HepG2 (cell line): ENCODE data around the gene PXMP4. TPM values are rescaled to one million over a fixed set of nuclear protein-coding genes. Genes with fewer than 3 reads are reported as not detected.

ENCODE experiments used
- ATAC-seq: fragments of 200-7000 bp; cut with Tn5 transposase; 3 replicates; pipeline ENCODE4 v1.9.1; 2020; ENCODE audit warnings: mild to moderate bottlenecking, moderate library complexity
- BruUV-seq: library from RNA; stranded (reverse); fragments of 400-500 nt; replicated peaks from 2 replicates; lab custom pipeline; 2021; lab: Mats Ljungman, UMichigan
- CTCF ChIA-PET: fragments of 300-600 bp; formaldehyde crosslinking; extraction: SDS; loops from one replicate; lab custom pipeline; 2021; ENCODE audit warnings: low total read pairs, inconsistent platforms, low intra/inter-chr PET ratio; lab: Yijun Ruan, JAX
- POLR2A ChIA-PET: fragments of 350-600 bp; sonication (Branson Sonifier 250); formaldehyde crosslinking; loops from one replicate; lab custom pipeline; 2020; ENCODE audit warnings: antibody characterized with exemption, inconsistent platforms; lab: Yijun Ruan, JAX
- DNase-seq: peaks from one replicate; pipeline ENCODE4 v3.0.0-alpha.2; 2015; ENCODE audit warnings: low spot score
- FAIRE-seq: peaks from 3 replicates; lab custom pipeline; 2011; peaks lifted over from hg19 to GRCh38; lab: Jason Lieb, UNC
- H2AFZ ChIP-seq: one replicate; pipeline ENCODE4 v1.6.1; 2011; ENCODE audit warnings: low read length, inconsistent platforms
- H3K27ac ChIP-seq: fragments of 300-600 bp; 3 replicates; pipeline ENCODE4 v1.8.0; 2011; ENCODE audit warnings: mixed run types, mild to moderate bottlenecking, mixed read lengths, low read length, inconsistent platforms; ENCODE audit not compliant: insufficient read depth; ENCODE audit errors: extremely low read length
- H3K27me3 ChIP-seq, 2 experiments: fragments of 200-600 bp in 1 of 2; 2 replicates in 1 of 2; 3 replicates in 1 of 2; pipeline versions ENCODE4 v1.6.0 to v1.8.0; 2011; ENCODE audit warnings: low read length in 2 of 2, mild to moderate bottlenecking in 2 of 2, moderate library complexity in 2 of 2, inconsistent platforms in 1 of 2; ENCODE audit not compliant: insufficient read depth in 2 of 2, control insufficient read depth in 1 of 2
- H3K36me3 ChIP-seq, 2 experiments: fragments of 200-600 bp in 1 of 2; replicated peaks in 1 of 2; 2 replicates in 1 of 2; 3 replicates in 1 of 2; pipeline versions ENCODE4 v1.5.1 to v1.8.0; 2011; ENCODE audit warnings: low read length in 2 of 2, inconsistent platforms in 1 of 2; ENCODE audit not compliant: insufficient read depth in 2 of 2, control insufficient read depth in 1 of 2
- H3K4me1 ChIP-seq: 2 replicates; pipeline ENCODE4 v1.5.1; 2012; ENCODE audit warnings: low read length, inconsistent platforms; ENCODE audit not compliant: insufficient read depth
- H3K4me2 ChIP-seq: 2 replicates; pipeline ENCODE4 v1.6.0; 2011; ENCODE audit warnings: low read depth, low read length, inconsistent platforms
- H3K4me3 ChIP-seq, 3 experiments: fragments of 200-600 bp in 1 of 3; sonication (generic), shearing (Covaris generic) in 1 of 3; replicated peaks in 1 of 3; 2 replicates each; pipeline ENCODE4 v1.5.1; 2011 to 2016; ENCODE audit warnings: low read length in 3 of 3, inconsistent platforms in 2 of 3, low read depth in 2 of 3, mild to moderate bottlenecking in 2 of 3, control low read depth in 1 of 3, mixed read lengths in 1 of 3; ENCODE audit not compliant: insufficient read depth in 1 of 3
- H3K79me2 ChIP-seq: one replicate; pipeline ENCODE4 v1.6.1; 2011; ENCODE audit warnings: low read length, inconsistent platforms; ENCODE audit not compliant: insufficient read depth
- H3K9ac ChIP-seq: 2 replicates; pipeline ENCODE4 v1.6.0; 2011; ENCODE audit warnings: mild to moderate bottlenecking, low read depth, low read length, inconsistent platforms; ENCODE audit not compliant: insufficient read depth
- H3K9me3 ChIP-seq: 2 replicates; pipeline ENCODE4 v1.5.1; 2012; ENCODE audit warnings: mild to moderate bottlenecking, low read length
- H4K20me1 ChIP-seq: 2 replicates; pipeline ENCODE4 v1.6.0; 2011; ENCODE audit warnings: inconsistent platforms, mild to moderate bottlenecking, low read length, moderate library complexity; ENCODE audit not compliant: insufficient read depth
- AGO2 ChIP-seq: fragments of 200-400 bp; formaldehyde crosslinking; optimal IDR thresholded peaks from 2 replicates; pipeline ENCODE3; 2017; ENCODE audit warnings: mild to moderate bottlenecking, low read depth, low read length, moderate library complexity
- MYC ChIP-seq: sonication (generic); formaldehyde crosslinking; IDR thresholded peaks from 2 replicates; pipeline ENCODE4 v1.9.0; 2021; ENCODE audit warnings: missing genetic modification reagents, borderline replicate concordance
- NRL ChIP-seq: sonication (generic); formaldehyde crosslinking; IDR thresholded peaks from 2 replicates; pipeline ENCODE4 v1.5.0; 2020; ENCODE audit warnings: missing genetic modification reagents, mild to moderate bottlenecking, moderate library complexity, borderline replicate concordance
- ONECUT2 ChIP-seq: sonication (generic); formaldehyde crosslinking; IDR thresholded peaks from 2 replicates; pipeline ENCODE4 v1.4.0; 2020; ENCODE audit warnings: missing genetic modification reagents
- RBM22 ChIP-seq: fragments of 200-400 bp; formaldehyde crosslinking; optimal IDR thresholded peaks from 2 replicates; pipeline ENCODE3; 2017; ENCODE audit warnings: mild to moderate bottlenecking, low read length, moderate library complexity
- SPEN ChIP-seq: sonication (generic); formaldehyde crosslinking; IDR thresholded peaks from 2 replicates; pipeline ENCODE4 v1.5.1; 2020; ENCODE audit warnings: low read depth, mild to moderate bottlenecking, missing genetic modification reagents
- ZNF225 ChIP-seq: sonication (generic); formaldehyde crosslinking; IDR thresholded peaks from 2 replicates; pipeline ENCODE4 v1.4.0; 2020; ENCODE audit warnings: mild to moderate bottlenecking, missing genetic modification reagents
- ZNF484 ChIP-seq: sonication (generic); formaldehyde crosslinking; IDR thresholded peaks from 2 replicates; pipeline ENCODE4 v1.5.1; 2020; ENCODE audit warnings: mild to moderate bottlenecking, low read depth, missing genetic modification reagents, borderline replicate concordance
- ZNF768 ChIP-seq: sonication (generic); formaldehyde crosslinking; IDR thresholded peaks from 2 replicates; pipeline ENCODE4 v1.4.0; 2020; ENCODE audit warnings: missing genetic modification reagents
- ZNF891 ChIP-seq: sonication (generic); formaldehyde crosslinking; IDR thresholded peaks from 2 replicates; pipeline ENCODE4 v1.5.0; 2020; ENCODE audit warnings: mild to moderate bottlenecking, missing genetic modification reagents
- WGBS: methylation state at CpG from one replicate; pipeline ENCODE4 v1.1.6; 2017; ENCODE audit warnings: low lambda C conversion rate; 5-methylcytosine and 5-hydroxymethylcytosine counted together
- in situ Hi-C: cut with HindIII; loops from 2 replicates; pipeline ENCODE4 v1.10.0; 2017; ENCODE audit warnings: low pct_unique_long_range_greater_than_20kb; ENCODE audit not compliant: extremely low pct_ligation_motif_present
- intact Hi-C: fragments of 100-400 bp; cut with micrococcal nuclease; formaldehyde crosslinking; loops from one replicate; pipeline ENCODE4 v1.10.0; 2022; ENCODE audit not compliant: unreplicated experiment
- polyA plus RNA-seq, 8 experiments: library from polyadenylated mRNA; depleted of rRNA in 3 of 8; stranded (reverse) in 7 of 8; unstranded in 1 of 8; fragments of >200 nt; fragmentation: Illumina TruSeq in 4 of 8; extraction: Trizol in 4 of 8; gene quantifications; 2 replicates each; pipeline versions ENCODE4 v1.2.1 to v1.2.3, GENCODE V29; 2011 to 2016; ENCODE audit warnings: low read depth in 4 of 8, missing spikeins in 1 of 8, mixed read lengths in 1 of 8; ENCODE audit not compliant: insufficient read depth in 1 of 8
- total RNA-seq, 5 experiments: library from RNA; depleted of rRNA; stranded (reverse); fragments of >200 nt; fragmentation: Illumina TruSeq; extraction: Trizol; gene quantifications; 2 replicates each; pipeline ENCODE4 v1.2.3, GENCODE V29; 2016; ENCODE audit warnings: low read depth in 1 of 5

Gene PXMP4
- total and polyA plus RNA-seq, 2 of the 13 experiments (the other 11 are each of a cell fraction or from before 2014, with no cell fraction given): not detected

GRCh38 chr20:33666293-33667244 is 53.5 kb downstream of the PXMP4 start, which contains the start of gene ACTL10:
Gene ACTL10, plus strand, starts transcription at chr20:33666943. Its CDS starts 555 bp downstream, at chr20:33667498.
- TF ChIP-seq ZNF484 (no peak), AGO2 (peak; percentile 82), ONECUT2 (CRISPR knock-in tag) (no peak), NRL (CRISPR knock-in tag) (peak; percentile 76; the same call in 1 of the 2 replicates), SPEN (CRISPR knock-in tag) (no peak), ZNF891 (peak; percentile 81; the same call in 1 of the 2 replicates), ZNF768 (CRISPR knock-in tag) (0 out of 2 replicates have a peak, but pooled peaks have one; percentile 7), MYC (CRISPR knock-in tag) (0 out of 2 replicates have a peak, but pooled peaks have one; percentile 30), ZNF225 (0 out of 2 replicates have a peak, but pooled peaks have one; percentile 13), RBM22 (peak; percentile 52)
- H2AFZ ChIP-seq: no peak within 1 kb of the TSS
- ATAC-seq (no peak), DNase-seq (no peak), FAIRE-seq (no peak)
- no peak within 1 kb of the TSS for H3K4me3 ChIP-seq
- no TSS peak for BruUV-seq
- H3K9me3 ChIP-seq: no peaks in the 10 kb centered on the region
- H3K27me3 ChIP-seq: no peaks in the 10 kb centered on the region; a peak in 1 of 5 replicates
- H3K4me1 ChIP-seq: peaks cover 48% of the 10 kb centered on the region
- intact Hi-C loops: no loop called here
- H3K27ac ChIP-seq: no peak within 1 kb of the TSS
- H3K79me2 ChIP-seq: peaks cover 9% of the 10 kb centered on the region
- ChIA-PET CTCF (interaction anchor here (0.7 to 1.9 kb wide), 2 partner anchors 209 to 464 kb away, joined by 3 to 14 read pairs; no protein-coding TSS in a partner anchor), POLR2A (interaction anchor here (1.0 to 3.7 kb wide), 3 partner anchors 8 to 177 kb away, joined by 3 to 15 read pairs (median 5); partner anchors contain the start of genes CBFA2T2 and ZNF341)
- 0 out of 2 replicates have a peak, but pooled peaks cover 1% of the 10 kb centered on the region for H4K20me1 ChIP-seq
- in situ Hi-C loops: no loop called here
- 98% methylated on average over 50 of the region's 50 CpGs for WGBS
- no peak within 1 kb of the TSS for H3K9ac ChIP-seq
- H3K4me2 ChIP-seq: no peak within 1 kb of the TSS
- H3K36me3 ChIP-seq: peaks cover 18 to 35% of the 10 kb centered on the region in 2 experiments
